Cardiac muscle cell (in vitro differentiated cells and primary cell): Measurements from ENCODE around the gene MAGOH. TPM values are rescaled to one million over a fixed set of nuclear protein-coding genes. Genes with fewer than 3 reads are reported as not detected.
A peak's percentile ranks its signal among the peaks of the same experiment; 100 is the strongest.

Source experiments
- DNase-seq, 2 donors: peaks; one replicate each; pipeline versions ENCODE4 v3.0.0 to v3.0.0-alpha.2; 2010 to 2017; ENCODE audit warnings: low read depth in 1 of 2, low spot score in 1 of 2
- H3K27ac ChIP-seq: fragments of 200-600 bp; sonication (generic); 2 replicates; pipeline ENCODE4 v1.5.1; 2016
- H3K27me3 ChIP-seq: fragments of 200-600 bp; sonication (generic); 2 replicates; pipeline ENCODE4 v1.6.0; 2016; ENCODE audit warnings: control low read depth
- H3K36me3 ChIP-seq: fragments of 200-600 bp; sonication (generic); 2 replicates; pipeline ENCODE4 v1.5.1; 2016; ENCODE audit warnings: control low read depth
- H3K4me1 ChIP-seq: fragments of 200-600 bp; sonication (generic); 2 replicates; pipeline ENCODE4 v1.8.1; 2017; ENCODE audit warnings: low read depth, mild to moderate bottlenecking, mixed run types
- H3K4me3 ChIP-seq: fragments of 200-600 bp; sonication (generic); 2 replicates; pipeline ENCODE4 v1.5.1; 2016; ENCODE audit warnings: mild to moderate bottlenecking
- H3K9me3 ChIP-seq: fragments of 200-600 bp; sonication (generic); 2 replicates; pipeline ENCODE4 v1.5.1; 2017; ENCODE audit warnings: low read depth, mild to moderate bottlenecking, control low read depth
- polyA plus RNA-seq: library from polyadenylated mRNA; unstranded; fragments of >200 nt; fragmentation: Nextera tagmentation; extraction: Ambion mirVana; gene quantifications from 2 replicates; pipeline ENCODE4 v1.2.1, GENCODE V29; 2016
- total RNA-seq: library from RNA; depleted of rRNA; stranded (reverse); fragments of >200 nt; gene quantifications from 2 replicates; pipeline ENCODE4 v1.2.3, GENCODE V29; 2016
- TF ChIP-seq, protein P1 (sequence below): IDR thresholded peaks from 2 replicates; pipeline ENCODE4 v1.5.1; 2012; ENCODE audit warnings: low read depth, mild to moderate bottlenecking, low read length

The MAGOH gene
- total and polyA plus RNA-seq, 2 experiments from 2014 or later = 24.6 to 36.6 TPM

DNA sequence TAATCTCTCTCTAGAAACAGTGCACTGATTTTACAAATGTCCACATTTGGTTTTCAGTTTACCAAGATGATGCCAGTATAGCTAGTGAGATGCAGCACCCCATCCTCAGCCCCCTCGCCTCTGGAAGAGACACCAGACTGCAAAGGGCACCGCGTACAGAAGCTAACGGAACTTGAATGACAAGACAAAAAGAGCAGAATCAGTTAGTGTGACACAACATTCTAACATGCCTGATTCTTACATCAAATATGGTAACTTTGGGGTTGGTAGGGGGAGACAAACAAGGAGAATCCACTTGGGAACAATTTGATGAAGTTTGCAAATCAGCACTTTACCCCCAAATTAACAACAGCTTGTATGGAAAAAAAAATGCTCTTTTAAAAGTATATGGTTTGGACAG, 4.1 kb upstream of the MAGOH start:
- Histone ChIP-seq H3K9me3 (no peaks in the 10 kb centered on the region), H3K27ac (no peak overlapping the region), H3K27me3 (no peaks in the 10 kb centered on the region), H3K4me3 (no peak overlapping the region), H3K36me3 (no peaks in the 10 kb centered on the region), H3K4me1 (no peaks in the 10 kb centered on the region)
- TF ChIP-seq, protein P1, sequence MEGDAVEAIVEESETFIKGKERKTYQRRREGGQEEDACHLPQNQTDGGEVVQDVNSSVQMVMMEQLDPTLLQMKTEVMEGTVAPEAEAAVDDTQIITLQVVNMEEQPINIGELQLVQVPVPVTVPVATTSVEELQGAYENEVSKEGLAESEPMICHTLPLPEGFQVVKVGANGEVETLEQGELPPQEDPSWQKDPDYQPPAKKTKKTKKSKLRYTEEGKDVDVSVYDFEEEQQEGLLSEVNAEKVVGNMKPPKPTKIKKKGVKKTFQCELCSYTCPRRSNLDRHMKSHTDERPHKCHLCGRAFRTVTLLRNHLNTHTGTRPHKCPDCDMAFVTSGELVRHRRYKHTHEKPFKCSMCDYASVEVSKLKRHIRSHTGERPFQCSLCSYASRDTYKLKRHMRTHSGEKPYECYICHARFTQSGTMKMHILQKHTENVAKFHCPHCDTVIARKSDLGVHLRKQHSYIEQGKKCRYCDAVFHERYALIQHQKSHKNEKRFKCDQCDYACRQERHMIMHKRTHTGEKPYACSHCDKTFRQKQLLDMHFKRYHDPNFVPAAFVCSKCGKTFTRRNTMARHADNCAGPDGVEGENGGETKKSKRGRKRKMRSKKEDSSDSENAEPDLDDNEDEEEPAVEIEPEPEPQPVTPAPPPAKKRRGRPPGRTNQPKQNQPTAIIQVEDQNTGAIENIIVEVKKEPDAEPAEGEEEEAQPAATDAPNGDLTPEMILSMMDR = no peak
- no peak for DNase-seq

DNA sequence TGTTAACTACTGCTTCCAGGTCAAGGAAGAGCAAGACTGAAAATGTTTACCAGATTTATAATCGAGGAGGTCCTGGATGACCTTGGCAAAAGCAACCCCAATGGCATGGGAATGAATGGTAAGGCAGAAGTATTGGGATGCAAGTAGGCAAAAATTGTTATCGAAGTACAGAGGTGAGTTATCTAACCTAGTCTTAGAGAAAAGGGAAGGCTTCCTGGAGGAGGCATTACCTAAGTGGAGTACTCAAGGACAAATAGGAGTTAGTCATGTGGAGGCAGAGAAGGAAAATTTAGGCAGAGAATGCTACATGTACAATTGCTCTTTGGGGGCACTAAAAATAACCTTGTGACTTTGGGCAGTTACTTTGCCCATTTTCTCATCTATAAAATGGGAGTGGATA, 3.5 kb upstream of the MAGOH start:
- H3K4me3 ChIP-seq = no peak overlapping the region
- TF ChIP-seq, protein P1 = no peak
- no peak overlapping the region for H3K27ac ChIP-seq
- no peaks in the 10 kb centered on the region for H3K4me1 ChIP-seq
- DNase-seq = no peak
- H3K9me3 ChIP-seq = no peaks in the 10 kb centered on the region
- H3K36me3 ChIP-seq = no peaks in the 10 kb centered on the region
- no peaks in the 10 kb centered on the region for H3K27me3 ChIP-seq

DNA sequence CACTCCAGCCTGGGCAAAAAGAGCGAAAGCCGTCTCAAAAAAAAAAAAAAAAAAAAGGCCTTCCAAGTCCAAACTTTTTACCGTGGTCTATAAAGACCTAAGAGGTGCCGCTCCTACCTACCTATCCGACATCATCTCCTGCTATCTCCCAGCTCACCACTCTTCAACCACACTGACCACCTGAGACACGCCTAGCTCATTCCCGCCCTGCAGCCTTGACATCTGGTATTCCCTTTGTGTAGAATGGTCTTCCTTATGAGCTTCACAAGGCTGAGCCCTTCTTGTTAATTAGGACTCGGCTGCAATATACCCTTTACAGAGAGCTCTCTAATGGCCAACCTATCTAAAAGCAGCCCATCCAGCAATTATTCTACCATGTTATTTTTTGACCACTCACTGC, 680 bp downstream of the MAGOH start:
- H3K4me3 ChIP-seq = peak overlapping the region; percentile 83
- H3K4me1 ChIP-seq = no peaks in the 10 kb centered on the region
- DNase-seq = no peak
- TF ChIP-seq, protein P1 = no peak
- peaks cover 27% of the 10 kb centered on the region for H3K36me3 ChIP-seq
- peak overlapping the region; percentile 83 for H3K27ac ChIP-seq
- no peaks in the 10 kb centered on the region for H3K9me3 ChIP-seq
- no peaks in the 10 kb centered on the region for H3K27me3 ChIP-seq

DNA sequence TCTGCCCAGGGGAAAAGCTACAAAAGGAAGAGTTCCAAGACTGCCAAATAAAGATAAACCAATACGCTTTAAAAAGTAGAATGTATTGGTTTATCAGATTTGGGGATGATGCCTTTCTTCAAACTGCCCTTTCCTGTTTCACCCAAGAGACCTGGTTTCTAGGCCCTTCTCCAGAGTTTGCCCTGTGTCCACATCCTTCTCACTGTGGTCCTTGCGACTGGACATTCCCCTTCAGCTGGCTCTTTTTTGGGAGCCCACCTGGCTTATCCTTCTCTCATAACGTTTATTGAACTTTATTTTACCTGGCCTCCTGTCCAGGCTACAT, 17.4 kb downstream of the MAGOH start:
- no peaks in the 10 kb centered on the region for H3K27me3 ChIP-seq
- peaks cover 12% of the 10 kb centered on the region for H3K4me1 ChIP-seq
- H3K27ac ChIP-seq = peak overlapping the region; percentile 95
- no peaks in the 10 kb centered on the region for H3K9me3 ChIP-seq
- no peaks in the 10 kb centered on the region for H3K36me3 ChIP-seq
- DNase-seq = no peak
- TF ChIP-seq, protein P1 = no peak
- H3K4me3 ChIP-seq = peak overlapping the region; percentile 80

DNA sequence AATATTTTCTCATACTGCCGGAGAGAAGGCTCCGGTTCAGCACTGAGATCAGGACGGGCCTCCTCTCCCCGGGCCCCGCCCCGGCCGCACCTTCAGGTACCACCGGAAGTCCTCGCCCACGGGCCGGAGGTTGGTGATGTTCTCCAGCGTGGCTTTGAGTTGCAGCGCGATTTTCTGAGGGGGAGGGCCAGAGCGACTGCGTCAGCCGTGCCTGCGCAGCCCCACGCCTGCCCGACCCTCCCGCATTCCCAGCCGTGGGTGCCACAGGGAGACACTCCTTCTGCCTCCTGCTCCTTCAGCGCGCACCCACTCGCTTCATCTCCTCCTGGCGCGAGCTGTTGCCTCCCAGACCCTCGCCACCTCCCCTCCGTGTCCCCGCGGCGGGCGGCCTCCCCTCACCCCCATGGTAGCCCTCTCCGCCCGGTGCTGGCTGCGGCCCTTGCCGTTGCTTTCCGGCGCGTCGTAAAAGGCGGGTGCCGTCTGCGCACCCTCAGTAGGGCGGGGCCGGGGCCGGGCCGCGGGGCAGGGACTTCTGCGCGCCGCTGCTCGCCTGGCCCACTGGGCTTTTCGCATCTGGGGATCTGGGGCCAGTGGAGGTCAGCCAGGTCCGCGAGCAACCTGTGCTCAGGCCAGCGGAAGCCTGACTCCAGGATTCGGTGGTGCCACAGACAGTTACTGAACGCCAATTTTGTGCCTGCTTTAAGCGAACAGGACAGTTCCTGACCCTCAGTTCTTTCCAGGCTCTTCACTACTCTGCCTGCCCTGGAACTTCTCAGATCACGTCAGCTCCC, 18.0 kb downstream of the MAGOH start, which contains the start of gene CZIB:
TSS of gene CZIB (minus strand) at position 464 of the 791 bp plus-strand sequence. CDS start at position 405, 59 bp downstream.
- H3K36me3 ChIP-seq = no peaks in the 10 kb centered on the region
- no peaks in the 10 kb centered on the region for H3K27me3 ChIP-seq
- H3K4me3 ChIP-seq = peak within 1 kb of the TSS; percentile 80
- H3K4me1 ChIP-seq = peaks cover 12% of the 10 kb centered on the region
- H3K9me3 ChIP-seq = no peaks in the 10 kb centered on the region
- peak within 1 kb of the TSS; percentile 95 for H3K27ac ChIP-seq
- TF ChIP-seq, protein P1 = no peak
- DNase-seq = peak; percentile 92 to 94
